Liver (tissue), 9 donors: ENCODE data around the gene MTHFSD. TPM values are rescaled to one million over a fixed set of nuclear protein-coding genes. Genes with fewer than 3 reads are reported as not detected.

Experiments used
- DNase-seq: peaks from one replicate; pipeline ENCODE4 v3.0.0-alpha.2; 2017; ENCODE audit warnings: low spot score
- H3K27ac ChIP-seq, 2 donors: one replicate each; pipeline ENCODE4 v1.7.0; 2013; ENCODE audit warnings: inconsistent platforms in 2 of 2, low read length in 2 of 2, control low read depth in 1 of 2, low read depth in 1 of 2, mild to moderate bottlenecking in 1 of 2
- H3K27me3 ChIP-seq, 4 donors: one replicate each; pipeline versions ENCODE4 v1.6.1 to v1.7.0; 2013; ENCODE audit warnings: low read length in 3 of 4, inconsistent platforms in 1 of 4, mild to moderate bottlenecking in 1 of 4, moderate library complexity in 1 of 4; ENCODE audit not compliant: control insufficient read depth in 4 of 4, insufficient read depth in 4 of 4
- H3K36me3 ChIP-seq, 4 donors: one replicate each; pipeline versions ENCODE4 v1.6.1 to v1.7.0; 2013; ENCODE audit warnings: low read length in 3 of 4, mild to moderate bottlenecking in 3 of 4, low read depth in 1 of 4, moderate library complexity in 1 of 4; ENCODE audit not compliant: control insufficient read depth in 4 of 4, insufficient read depth in 3 of 4
- H3K4me1 ChIP-seq, 4 donors: one replicate each; pipeline versions ENCODE4 v1.6.1 to v1.7.0; 2013; ENCODE audit warnings: low read length in 3 of 4, mild to moderate bottlenecking in 3 of 4, moderate library complexity in 1 of 4; ENCODE audit not compliant: control insufficient read depth in 4 of 4, insufficient read depth in 4 of 4
- H3K4me3 ChIP-seq, 3 donors: one replicate each; pipeline versions ENCODE4 v1.6.1 to v1.7.0; 2013; ENCODE audit warnings: low read length in 3 of 3, control low read depth in 1 of 3, low read depth in 1 of 3, mild to moderate bottlenecking in 1 of 3
- H3K9ac ChIP-seq, 2 donors: one replicate each; pipeline ENCODE4 v1.7.0; 2013; ENCODE audit warnings: low read length in 2 of 2, mild to moderate bottlenecking in 2 of 2, moderate library complexity in 2 of 2, control low read depth in 1 of 2, low read depth in 1 of 2
- H3K9me3 ChIP-seq, 4 donors: one replicate each; pipeline versions ENCODE4 v1.6.1 to v1.7.0; 2013; ENCODE audit warnings: low read length in 3 of 4; ENCODE audit not compliant: control insufficient read depth in 4 of 4
- EGR1 ChIP-seq, 2 donors: IDR thresholded peaks; 2 replicates each; pipeline ENCODE4 v1.6.1; 2016 to 2018; ENCODE audit warnings: antibody characterized with exemption in 2 of 2, low read depth in 2 of 2
- FOXA1 ChIP-seq: IDR thresholded peaks from 2 replicates; pipeline ENCODE4 v1.6.1; 2016; ENCODE audit warnings: antibody characterized with exemption
- FOXA2 ChIP-seq: IDR thresholded peaks from 2 replicates; pipeline ENCODE4 v1.6.1; 2016; ENCODE audit warnings: antibody characterized with exemption
- GABPA ChIP-seq, 2 donors: IDR thresholded peaks in 1 of 2; conservative IDR thresholded peaks in 1 of 2; 2 replicates each; pipeline ENCODE4 v1.6.1; 2016; ENCODE audit warnings: antibody characterized with exemption in 2 of 2, mild to moderate bottlenecking in 1 of 2, moderate library complexity in 1 of 2
- HNF4A ChIP-seq, 2 donors: conservative IDR thresholded peaks; 2 replicates each; pipeline ENCODE4 v1.6.1; 2016; ENCODE audit warnings: antibody characterized with exemption in 2 of 2, mild to moderate bottlenecking in 2 of 2
- HNF4G ChIP-seq: IDR thresholded peaks from 2 replicates; pipeline ENCODE4 v1.6.1; 2016; ENCODE audit warnings: antibody characterized with exemption
- JUND ChIP-seq, 2 donors: IDR thresholded peaks; 2 replicates each; pipeline ENCODE4 v1.6.1; 2016; ENCODE audit warnings: antibody characterized with exemption in 2 of 2
- MAX ChIP-seq: IDR thresholded peaks from 2 replicates; pipeline ENCODE4 v1.6.1; 2016; ENCODE audit warnings: antibody characterized with exemption
- NR2F2 ChIP-seq: IDR thresholded peaks from 2 replicates; pipeline ENCODE4 v1.6.1; 2016; ENCODE audit warnings: antibody characterized with exemption
- RXRA ChIP-seq, 2 donors: IDR thresholded peaks; 2 replicates each; pipeline ENCODE4 v1.6.1; 2017 to 2018; ENCODE audit warnings: antibody characterized with exemption in 2 of 2, mild to moderate bottlenecking in 1 of 2
- SP1 ChIP-seq: IDR thresholded peaks from 2 replicates; pipeline ENCODE4 v1.6.1; 2018; ENCODE audit warnings: antibody characterized with exemption, mild to moderate bottlenecking
- YY1 ChIP-seq: IDR thresholded peaks from 2 replicates; pipeline ENCODE4 v1.6.1; 2016; ENCODE audit warnings: antibody characterized with exemption, mild to moderate bottlenecking
- WGBS: extraction: QIAGEN DNeasy Blood & Tissue Kit; methylation state at CpG from one replicate; pipeline ENCODE4 v1.1.7; 2013; 5-methylcytosine and 5-hydroxymethylcytosine counted together
- polyA plus RNA-seq, 2 donors: library from polyadenylated mRNA; stranded (reverse) in 1 of 2; unstranded in 1 of 2; fragments of 200-250 nt in 1 of 2; fragments of >200 nt in 1 of 2; fragmentation: Nextera tagmentation in 1 of 2; extraction: Ambion mirVana in 1 of 2; gene quantifications; one replicate each; pipeline versions ENCODE4 v1.2.1 to v1.2.3, GENCODE V29; 2013 to 2015
- total RNA-seq, 2 donors: library from RNA; depleted of rRNA; stranded (reverse); fragments of >200 nt; gene quantifications; one replicate each; pipeline ENCODE4 v1.2.3, GENCODE V29; 2014
- TF ChIP-seq, protein P1 (sequence below): IDR thresholded peaks from 2 replicates; pipeline ENCODE4 v1.6.1; 2016; ENCODE audit warnings: antibody characterized with exemption, mild to moderate bottlenecking
- TF ChIP-seq, protein P2 (sequence below): IDR thresholded peaks from 2 replicates; pipeline ENCODE4 v1.6.1; 2016; ENCODE audit warnings: antibody characterized with exemption
- donor health status: healthy.
- donor health status: healthy.
- donor health status: healthy.
- donor health status: healthy.
- donor health status: healthy.

Gene MTHFSD
- total and polyA plus RNA-seq, 4 donors, result 4.6 to 8.1 (median 6.5) TPM

GRCh38 chr16:86593913-86594620 lies 39.0 kb upstream of the MTHFSD start:
- WGBS, result 49% methylated on average over 13 of the region's 13 CpGs
- Histone ChIP-seq H3K27ac (no peak overlapping the region), H3K4me1 (no peaks in the 10 kb centered on the region), H3K9ac (no peak overlapping the region), H3K36me3 (no peaks in the 10 kb centered on the region), H3K27me3 (peaks cover 0 to 19% (median 0%) of the 10 kb centered on the region in 4 donors), H3K4me3 (no peak overlapping the region), H3K9me3 (no peaks in the 10 kb centered on the region)
- no peak for DNase-seq
- TF ChIP-seq, protein P1, sequence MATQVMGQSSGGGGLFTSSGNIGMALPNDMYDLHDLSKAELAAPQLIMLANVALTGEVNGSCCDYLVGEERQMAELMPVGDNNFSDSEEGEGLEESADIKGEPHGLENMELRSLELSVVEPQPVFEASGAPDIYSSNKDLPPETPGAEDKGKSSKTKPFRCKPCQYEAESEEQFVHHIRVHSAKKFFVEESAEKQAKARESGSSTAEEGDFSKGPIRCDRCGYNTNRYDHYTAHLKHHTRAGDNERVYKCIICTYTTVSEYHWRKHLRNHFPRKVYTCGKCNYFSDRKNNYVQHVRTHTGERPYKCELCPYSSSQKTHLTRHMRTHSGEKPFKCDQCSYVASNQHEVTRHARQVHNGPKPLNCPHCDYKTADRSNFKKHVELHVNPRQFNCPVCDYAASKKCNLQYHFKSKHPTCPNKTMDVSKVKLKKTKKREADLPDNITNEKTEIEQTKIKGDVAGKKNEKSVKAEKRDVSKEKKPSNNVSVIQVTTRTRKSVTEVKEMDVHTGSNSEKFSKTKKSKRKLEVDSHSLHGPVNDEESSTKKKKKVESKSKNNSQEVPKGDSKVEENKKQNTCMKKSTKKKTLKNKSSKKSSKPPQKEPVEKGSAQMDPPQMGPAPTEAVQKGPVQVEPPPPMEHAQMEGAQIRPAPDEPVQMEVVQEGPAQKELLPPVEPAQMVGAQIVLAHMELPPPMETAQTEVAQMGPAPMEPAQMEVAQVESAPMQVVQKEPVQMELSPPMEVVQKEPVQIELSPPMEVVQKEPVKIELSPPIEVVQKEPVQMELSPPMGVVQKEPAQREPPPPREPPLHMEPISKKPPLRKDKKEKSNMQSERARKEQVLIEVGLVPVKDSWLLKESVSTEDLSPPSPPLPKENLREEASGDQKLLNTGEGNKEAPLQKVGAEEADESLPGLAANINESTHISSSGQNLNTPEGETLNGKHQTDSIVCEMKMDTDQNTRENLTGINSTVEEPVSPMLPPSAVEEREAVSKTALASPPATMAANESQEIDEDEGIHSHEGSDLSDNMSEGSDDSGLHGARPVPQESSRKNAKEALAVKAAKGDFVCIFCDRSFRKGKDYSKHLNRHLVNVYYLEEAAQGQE, result no peak
- TF ChIP-seq, protein P2, sequence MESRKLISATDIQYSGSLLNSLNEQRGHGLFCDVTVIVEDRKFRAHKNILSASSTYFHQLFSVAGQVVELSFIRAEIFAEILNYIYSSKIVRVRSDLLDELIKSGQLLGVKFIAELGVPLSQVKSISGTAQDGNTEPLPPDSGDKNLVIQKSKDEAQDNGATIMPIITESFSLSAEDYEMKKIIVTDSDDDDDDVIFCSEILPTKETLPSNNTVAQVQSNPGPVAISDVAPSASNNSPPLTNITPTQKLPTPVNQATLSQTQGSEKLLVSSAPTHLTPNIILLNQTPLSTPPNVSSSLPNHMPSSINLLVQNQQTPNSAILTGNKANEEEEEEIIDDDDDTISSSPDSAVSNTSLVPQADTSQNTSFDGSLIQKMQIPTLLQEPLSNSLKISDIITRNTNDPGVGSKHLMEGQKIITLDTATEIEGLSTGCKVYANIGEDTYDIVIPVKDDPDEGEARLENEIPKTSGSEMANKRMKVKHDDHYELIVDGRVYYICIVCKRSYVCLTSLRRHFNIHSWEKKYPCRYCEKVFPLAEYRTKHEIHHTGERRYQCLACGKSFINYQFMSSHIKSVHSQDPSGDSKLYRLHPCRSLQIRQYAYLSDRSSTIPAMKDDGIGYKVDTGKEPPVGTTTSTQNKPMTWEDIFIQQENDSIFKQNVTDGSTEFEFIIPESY, result no peak
- TF ChIP-seq RXRA (IDR thresholded peaks at IDR 0.05) (no peak), SP1 (no peak), EGR1 (IDR thresholded peaks at IDR 0.05; ENCODE audit: low read depth in 2 of 2) (no peak)

DNA sequence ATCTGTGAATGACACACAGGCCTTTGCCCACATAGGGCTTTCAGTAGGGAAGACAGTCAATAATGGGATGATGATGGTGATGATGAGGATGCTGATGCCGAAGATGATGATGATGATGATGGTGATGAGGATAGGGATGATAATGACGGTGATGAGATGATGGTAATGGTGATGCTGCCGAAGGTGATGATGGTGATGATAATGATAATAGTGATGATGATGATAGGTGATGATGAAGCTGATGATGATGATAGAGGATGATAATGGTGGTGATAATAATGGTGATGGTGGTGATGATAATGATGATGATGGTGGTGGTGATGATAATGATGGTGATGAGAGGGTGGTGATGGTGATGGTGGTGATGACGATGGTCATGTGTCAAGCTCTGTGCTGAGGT lies 36.2 kb upstream of the MTHFSD start:
- no peak overlapping the region for H3K4me3 ChIP-seq
- no peaks in the 10 kb centered on the region for H3K9me3 ChIP-seq
- H3K27ac ChIP-seq, result no peak overlapping the region
- no peak overlapping the region for H3K9ac ChIP-seq
- H3K4me1 ChIP-seq, result no peaks in the 10 kb centered on the region
- 80% methylated on average over 4 of the region's 4 CpGs for WGBS
- no peak for TF ChIP-seq EGR1 (IDR thresholded peaks at IDR 0.05; ENCODE audit: low read depth in 2 of 2)
- no peak for TF ChIP-seq SP1
- no peaks in the 10 kb centered on the region for H3K36me3 ChIP-seq
- DNase-seq, result no peak
- H3K27me3 ChIP-seq, result peaks cover 0 to 14% (median 0%) of the 10 kb centered on the region in 4 donors

GRCh38 chr16:86590501-86591144 lies 35.6 kb upstream of the MTHFSD start:
- 66% methylated on average over 4 of the region's 4 CpGs for WGBS
- no peaks in the 10 kb centered on the region for H3K36me3 ChIP-seq
- peaks cover 0 to 14% (median 0%) of the 10 kb centered on the region in 4 donors for H3K27me3 ChIP-seq
- no peak overlapping the region for H3K9ac ChIP-seq
- no peak for DNase-seq
- H3K27ac ChIP-seq, result no peak overlapping the region
- H3K4me1 ChIP-seq, result no peaks in the 10 kb centered on the region
- no peaks in the 10 kb centered on the region for H3K9me3 ChIP-seq
- H3K4me3 ChIP-seq, result no peak overlapping the region
- TF ChIP-seq SP1, result no peak
- no peak for TF ChIP-seq YY1
- no peak for TF ChIP-seq JUND (IDR thresholded peaks at IDR 0.05)
- TF ChIP-seq, protein P1, result no peak
- no peak for TF ChIP-seq HNF4A (conservative IDR thresholded peaks at IDR 0.05)
- no peak for TF ChIP-seq GABPA (IDR thresholded peaks at IDR 0.05 in 1 of 2, conservative IDR thresholded peaks at IDR 0.05 in 1 of 2)
- TF ChIP-seq RXRA (IDR thresholded peaks at IDR 0.05), result no peak
- no peak for TF ChIP-seq EGR1 (IDR thresholded peaks at IDR 0.05; ENCODE audit: low read depth in 2 of 2)
- no peak for TF ChIP-seq FOXA1
- TF ChIP-seq, protein P2, result no peak
- no peak for TF ChIP-seq NR2F2
- TF ChIP-seq MAX, result no peak
- no peak for TF ChIP-seq FOXA2
- no peak for TF ChIP-seq HNF4G
